ENCODE measurements around the gene TUBGCP6. TPM values are rescaled to one million over a fixed set of nuclear protein-coding genes. Genes with fewer than 3 reads are reported as not detected.
"Not testable (repeated sequence)": the region's sequence is repeated elsewhere in the genome, so short reads cannot be mapped to it uniquely, and the experiment has no call there.

The TUBGCP6 gene
- total RNA-seq, 1 experiment from 2014 or later, result 31.0 TPM

DNA sequence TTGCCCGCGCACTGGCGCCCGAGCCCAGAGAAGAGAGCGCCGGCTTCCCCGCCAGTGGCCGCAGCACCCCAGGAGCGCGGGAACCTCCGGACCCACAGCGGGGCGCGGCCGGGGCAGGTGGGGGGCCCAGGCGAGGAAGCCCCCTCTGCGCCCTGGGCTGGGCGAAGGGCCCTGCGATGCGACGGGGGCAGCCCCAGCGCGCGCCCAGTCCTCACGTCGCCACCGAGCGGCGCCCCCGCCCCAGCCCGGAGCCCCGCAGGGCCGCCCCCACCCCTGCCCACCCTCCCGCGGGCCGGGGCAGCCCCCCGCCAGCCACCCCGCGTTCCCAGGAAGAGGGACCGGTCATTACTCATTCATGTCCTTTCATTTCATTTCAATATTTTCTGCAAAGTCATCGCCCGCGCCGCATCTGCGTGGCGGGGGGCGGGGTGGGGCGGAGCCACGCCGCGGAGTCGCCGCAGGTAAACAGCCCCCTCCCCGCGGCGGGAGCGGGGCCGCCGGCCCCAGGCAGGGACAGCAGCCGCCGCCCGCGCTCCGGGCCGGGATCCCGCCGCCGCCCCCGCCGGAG lies 75.0 kb downstream of the TUBGCP6 start:
- no peak overlapping the region for H3K27ac ChIP-seq (ENCODE audit: low read depth, low read length, poor library complexity, severe bottlenecking)
- H3K4me3 ChIP-seq (ENCODE audit: low read depth, low read length, poor library complexity, severe bottlenecking), result peak overlapping the region; percentile 54
- no peaks in the 10 kb centered on the region for H3K36me3 ChIP-seq (ENCODE audit: insufficient read depth, low read length, poor library complexity, severe bottlenecking)
- TF ChIP-seq, protein P1, sequence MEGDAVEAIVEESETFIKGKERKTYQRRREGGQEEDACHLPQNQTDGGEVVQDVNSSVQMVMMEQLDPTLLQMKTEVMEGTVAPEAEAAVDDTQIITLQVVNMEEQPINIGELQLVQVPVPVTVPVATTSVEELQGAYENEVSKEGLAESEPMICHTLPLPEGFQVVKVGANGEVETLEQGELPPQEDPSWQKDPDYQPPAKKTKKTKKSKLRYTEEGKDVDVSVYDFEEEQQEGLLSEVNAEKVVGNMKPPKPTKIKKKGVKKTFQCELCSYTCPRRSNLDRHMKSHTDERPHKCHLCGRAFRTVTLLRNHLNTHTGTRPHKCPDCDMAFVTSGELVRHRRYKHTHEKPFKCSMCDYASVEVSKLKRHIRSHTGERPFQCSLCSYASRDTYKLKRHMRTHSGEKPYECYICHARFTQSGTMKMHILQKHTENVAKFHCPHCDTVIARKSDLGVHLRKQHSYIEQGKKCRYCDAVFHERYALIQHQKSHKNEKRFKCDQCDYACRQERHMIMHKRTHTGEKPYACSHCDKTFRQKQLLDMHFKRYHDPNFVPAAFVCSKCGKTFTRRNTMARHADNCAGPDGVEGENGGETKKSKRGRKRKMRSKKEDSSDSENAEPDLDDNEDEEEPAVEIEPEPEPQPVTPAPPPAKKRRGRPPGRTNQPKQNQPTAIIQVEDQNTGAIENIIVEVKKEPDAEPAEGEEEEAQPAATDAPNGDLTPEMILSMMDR (conservative IDR thresholded peaks at IDR 0.05; ENCODE audit: low read depth, low read length), result no peak
- TF ChIP-seq EZH2 (IDR thresholded peaks at IDR 0.05; ENCODE audit: borderline replicate concordance, low read depth, low read length, poor library complexity, severe bottlenecking), result no peak
- no TSS peak for BruUV-seq (replicated peaks)
- ChIA-PET CTCF (no interaction called here), POLR2A (ENCODE audit: low non-redundant PET) (no interaction called here)
- peaks cover 4% of the 10 kb centered on the region for H3K4me1 ChIP-seq (ENCODE audit: insufficient read depth, low read length, poor library complexity, severe bottlenecking)
- DNase-seq (ENCODE audit: low spot score), result peak; percentile 45
- H3K9me3 ChIP-seq (ENCODE audit: low read depth, low read length, poor library complexity, severe bottlenecking), result no peaks in the 10 kb centered on the region
- no peaks in the 10 kb centered on the region for H3K27me3 ChIP-seq (replicated peaks; ENCODE audit: insufficient read depth, low read depth, low read length, poor library complexity)
- intact Hi-C loops (cut with micrococcal nuclease; ENCODE audit: unreplicated experiment), result no loop called here

DNA sequence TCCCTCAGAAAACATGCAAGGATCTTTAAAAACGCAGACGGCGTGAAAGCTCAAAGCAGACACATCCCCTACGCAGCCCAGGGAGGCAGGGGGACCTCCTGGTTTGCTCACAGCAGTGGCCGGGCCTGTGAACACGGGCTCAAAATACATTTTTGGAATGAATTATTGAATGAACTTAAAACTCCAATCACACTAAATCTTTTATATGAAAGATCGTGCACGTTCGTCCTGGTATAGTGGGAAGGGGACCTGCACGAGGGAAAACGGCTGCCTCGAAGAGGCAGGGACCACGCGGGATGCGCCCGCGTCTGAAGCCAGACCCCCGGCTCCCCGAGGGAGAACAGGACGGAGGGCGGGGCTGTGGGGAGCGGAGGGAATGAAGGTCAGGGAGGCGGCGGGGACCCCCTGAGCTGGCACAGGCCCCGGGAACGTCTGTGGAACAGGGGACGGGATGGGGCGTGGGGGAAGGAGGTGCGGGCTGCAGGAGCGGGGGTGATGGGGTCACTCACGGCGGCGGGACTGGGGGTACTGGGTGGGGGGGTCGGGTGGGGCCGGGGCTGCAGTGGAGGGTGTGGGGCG lies 75.6 kb downstream of the TUBGCP6 start:
- Histone ChIP-seq H3K4me3 (ENCODE audit: low read depth, low read length, poor library complexity, severe bottlenecking) (peak overlapping the region; percentile 54), H3K36me3 (ENCODE audit: insufficient read depth, low read length, poor library complexity, severe bottlenecking) (no peaks in the 10 kb centered on the region), H3K27ac (ENCODE audit: low read depth, low read length, poor library complexity, severe bottlenecking) (no peak overlapping the region), H3K9me3 (ENCODE audit: low read depth, low read length, poor library complexity, severe bottlenecking) (no peaks in the 10 kb centered on the region), H3K4me1 (ENCODE audit: insufficient read depth, low read length, poor library complexity, severe bottlenecking) (peaks cover 4% of the 10 kb centered on the region), H3K27me3 (replicated peaks; ENCODE audit: insufficient read depth, low read depth, low read length, poor library complexity) (no peaks in the 10 kb centered on the region)
- intact Hi-C loops (cut with micrococcal nuclease; ENCODE audit: unreplicated experiment), result no loop called here
- no peak for TF ChIP-seq EZH2 (IDR thresholded peaks at IDR 0.05; ENCODE audit: borderline replicate concordance, low read depth, low read length, poor library complexity, severe bottlenecking)
- TF ChIP-seq, protein P1 (conservative IDR thresholded peaks at IDR 0.05; ENCODE audit: low read depth, low read length), result no peak
- ChIA-PET POLR2A (ENCODE audit: low non-redundant PET) (no interaction called here), CTCF (interaction anchor here (0.7 kb wide), 1 partner anchor 25 kb away, joined by 4 read pairs; no protein-coding TSS in a partner anchor)
- DNase-seq (ENCODE audit: low spot score), result no peak
- BruUV-seq (replicated peaks), result no TSS peak

DNA sequence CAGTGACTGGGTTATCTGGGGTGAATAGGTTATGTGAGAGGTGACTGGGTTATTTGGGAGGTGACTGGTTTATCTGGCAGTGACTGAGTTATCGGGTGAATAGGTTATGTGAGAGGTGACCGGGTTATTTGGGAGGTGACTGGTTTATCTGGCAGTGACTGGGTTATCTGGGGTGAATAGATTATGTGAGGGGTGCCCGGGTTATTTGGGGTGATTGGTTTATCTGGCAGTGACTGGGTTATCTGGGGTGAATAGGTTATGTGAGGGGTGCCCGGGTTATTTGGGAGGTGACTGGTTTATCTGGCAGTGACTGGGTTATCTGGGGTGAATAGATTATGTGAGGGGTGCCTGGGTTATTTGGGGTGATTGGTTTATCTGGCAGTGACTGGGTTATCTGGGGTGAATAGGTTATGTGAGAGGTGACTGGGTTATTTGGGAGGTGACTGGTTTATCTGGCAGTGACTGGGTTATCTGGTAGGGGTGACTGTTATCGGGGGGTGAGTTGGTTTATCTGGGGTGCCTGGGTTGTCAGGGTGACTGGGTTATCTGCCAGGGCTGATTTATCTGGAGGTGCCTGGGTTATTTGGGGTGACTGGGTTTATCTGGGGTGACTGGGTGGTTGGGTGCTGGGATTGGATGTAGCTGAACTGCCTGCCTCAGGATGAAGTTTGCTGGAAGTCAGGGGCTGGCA lies 76.2 kb downstream of the TUBGCP6 start:
- H3K36me3 ChIP-seq (ENCODE audit: insufficient read depth, low read length, poor library complexity, severe bottlenecking); intact Hi-C loops (cut with micrococcal nuclease; ENCODE audit: unreplicated experiment); H3K27ac ChIP-seq (ENCODE audit: low read depth, low read length, poor library complexity, severe bottlenecking); H3K4me1 ChIP-seq (ENCODE audit: insufficient read depth, low read length, poor library complexity, severe bottlenecking); DNase-seq (ENCODE audit: low spot score); BruUV-seq (replicated peaks); H3K27me3 ChIP-seq (replicated peaks; ENCODE audit: insufficient read depth, low read depth, low read length, poor library complexity); H3K9me3 ChIP-seq (ENCODE audit: low read depth, low read length, poor library complexity, severe bottlenecking); POLR2A ChIA-PET (ENCODE audit: low non-redundant PET): not testable (repeated sequence)
- CTCF ChIA-PET, result interaction anchor here (0.7 kb wide), 1 partner anchor 24 kb away, joined by 4 read pairs; no protein-coding TSS in a partner anchor
- H3K4me3 ChIP-seq (ENCODE audit: low read depth, low read length, poor library complexity, severe bottlenecking), result peak overlapping the region; percentile 54

All from A673 (cell line).